Fibroblast of lung (primary cell): ENCODE data around the gene PRRX1. TPM values are rescaled to one million over a fixed set of nuclear protein-coding genes. Genes with fewer than 3 reads are reported as not detected.

Experiments used
- DNase-seq, 2 donors: peaks; one replicate each; pipeline versions ENCODE4 v3.0.0 to v3.0.0-alpha.2; 2010; ENCODE audit warnings: low read depth in 2 of 2
- H2AFZ ChIP-seq: 2 replicates; pipeline ENCODE4 v1.5.1; 2012; ENCODE audit warnings: low read length, control low read depth, inconsistent platforms
- H3K27ac ChIP-seq: 2 replicates; pipeline ENCODE4 v1.5.1; 2011; ENCODE audit warnings: low read length, control low read depth; ENCODE audit not compliant: insufficient read depth
- H3K27me3 ChIP-seq: 2 replicates; pipeline ENCODE4 v1.5.1; 2011; ENCODE audit warnings: mild to moderate bottlenecking, low read length; ENCODE audit not compliant: control insufficient read depth, insufficient read depth
- H3K36me3 ChIP-seq: 2 replicates; pipeline ENCODE4 v1.5.1; 2011; ENCODE audit warnings: low read length; ENCODE audit not compliant: control insufficient read depth, insufficient read depth
- H3K4me1 ChIP-seq: 2 replicates; pipeline ENCODE4 v1.5.1; 2011; ENCODE audit warnings: low read length; ENCODE audit not compliant: control insufficient read depth, insufficient read depth; ENCODE audit errors: extremely low read depth
- H3K4me2 ChIP-seq: 2 replicates; pipeline ENCODE4 v1.5.1; 2011; ENCODE audit warnings: low read length, control low read depth; ENCODE audit not compliant: insufficient read depth; ENCODE audit errors: extremely low read depth
- H3K4me3 ChIP-seq, 4 experiments: fragments of 200-600 bp in 1 of 4; sonication (generic) in 1 of 4; replicated peaks in 1 of 4; 2 replicates each; pipeline ENCODE4 v1.5.1; 2011 to 2016; ENCODE audit warnings: low read length in 4 of 4, low read depth in 3 of 4, mild to moderate bottlenecking in 3 of 4, control low read depth in 2 of 4, inconsistent platforms in 1 of 4, mixed read lengths in 1 of 4; ENCODE audit not compliant: insufficient read depth in 1 of 4; ENCODE audit errors: control extremely low read depth in 1 of 4
- H3K79me2 ChIP-seq: 2 replicates; pipeline ENCODE4 v1.5.1; 2012; ENCODE audit warnings: mild to moderate bottlenecking, low read length, inconsistent platforms; ENCODE audit not compliant: control insufficient read depth, insufficient read depth
- H3K9ac ChIP-seq: 2 replicates; pipeline ENCODE4 v1.5.1; 2011; ENCODE audit warnings: mild to moderate bottlenecking, low read length, control low read depth; ENCODE audit not compliant: insufficient read depth
- H3K9me3 ChIP-seq: 2 replicates; pipeline ENCODE4 v1.5.1; 2012; ENCODE audit warnings: low read depth, low read length; ENCODE audit not compliant: control insufficient read depth, insufficient read depth
- H4K20me1 ChIP-seq: 2 replicates; pipeline ENCODE4 v1.5.1; 2011; ENCODE audit warnings: low read length; ENCODE audit not compliant: control insufficient read depth, insufficient read depth; ENCODE audit errors: extremely low read depth
- CTCF ChIP-seq, 2 donors: IDR thresholded peaks in 1 of 2; conservative IDR thresholded peaks in 1 of 2; 1 replicate in 1 of 2; 2 replicates in 1 of 2; pipeline ENCODE4 v1.5.1; 2011 to 2012; ENCODE audit warnings: low read length in 2 of 2, control low read depth in 1 of 2, inconsistent platforms in 1 of 2, low read depth in 1 of 2, mild to moderate bottlenecking in 1 of 2
- EZH2 ChIP-seq: IDR thresholded peaks from 2 replicates; pipeline ENCODE4 v1.5.1; 2012; ENCODE audit warnings: low read length, control low read depth, mild to moderate bottlenecking; ENCODE audit errors: missing control alignments
- polyA plus RNA-seq, 2 donors: library from polyadenylated mRNA; depleted of rRNA in 1 of 2; stranded (reverse) in 1 of 2; unstranded in 1 of 2; fragments of >200 nt; gene quantifications; 2 replicates each; pipeline ENCODE4 v1.2.1, GENCODE V29; 2011 to 2012; ENCODE audit warnings: missing spikeins in 1 of 2
- total RNA-seq: library from RNA; depleted of rRNA; stranded (reverse); fragments of >200 nt; gene quantifications from 2 replicates; pipeline ENCODE4 v1.2.1, GENCODE V29; 2014

Gene PRRX1
- total and polyA plus RNA-seq, 2 donors (not counting 1 experiment from before 2014, with no cell fraction given): 128 to 349 TPM

GRCh38 chr1:170701962-170702361 lies 38.0 kb downstream of the PRRX1 start:
- Histone ChIP-seq H4K20me1 (no peaks in the 10 kb centered on the region), H3K27me3 (no peaks in the 10 kb centered on the region), H3K36me3 (no peaks in the 10 kb centered on the region), H3K4me3 (no peak overlapping the region), H2AFZ (no peak overlapping the region), H3K9ac (no peak overlapping the region), H3K27ac (no peak overlapping the region), H3K9me3 (no peaks in the 10 kb centered on the region), H3K4me1 (peaks cover 14% of the 10 kb centered on the region), H3K79me2 (peaks cover 82% of the 10 kb centered on the region), H3K4me2 (no peak overlapping the region)
- no peak for DNase-seq
- TF ChIP-seq CTCF (conservative IDR thresholded peaks at IDR 0.05 in 1 of 2, IDR thresholded peaks at IDR 0.05 in 1 of 2; ENCODE audit: low read depth in 1 of 2, low read length in 2 of 2) (no peak), EZH2 (no peak)

GRCh38 chr1:170703591-170703990 lies 39.7 kb downstream of the PRRX1 start:
- peaks cover 11% of the 10 kb centered on the region for H3K4me1 ChIP-seq
- peaks cover 72% of the 10 kb centered on the region for H3K79me2 ChIP-seq
- H3K9me3 ChIP-seq: no peaks in the 10 kb centered on the region
- H3K4me3 ChIP-seq: no peak overlapping the region
- H3K36me3 ChIP-seq: no peaks in the 10 kb centered on the region
- no peak for DNase-seq
- no peak overlapping the region for H2AFZ ChIP-seq
- H3K27ac ChIP-seq: no peak overlapping the region
- no peaks in the 10 kb centered on the region for H4K20me1 ChIP-seq
- TF ChIP-seq CTCF (conservative IDR thresholded peaks at IDR 0.05 in 1 of 2, IDR thresholded peaks at IDR 0.05 in 1 of 2; ENCODE audit: low read depth in 1 of 2, low read length in 2 of 2): no peak
- TF ChIP-seq EZH2: no peak
- H3K27me3 ChIP-seq: no peaks in the 10 kb centered on the region
- H3K9ac ChIP-seq: no peak overlapping the region
- no peak overlapping the region for H3K4me2 ChIP-seq

- peak; percentile 75 to 76 for DNase-seq
These were observed 40.3 kb downstream of the PRRX1 start for GRCh38 chr1:170704256-170704655.

More at GRCh38 chr1:170704256-170704655, 40.3 kb downstream of the PRRX1 start:
- Histone ChIP-seq H3K36me3 (no peaks in the 10 kb centered on the region), H3K27ac (no peak overlapping the region), H3K9ac (no peak overlapping the region), H3K4me2 (no peak overlapping the region), H2AFZ (no peak overlapping the region), H3K27me3 (no peaks in the 10 kb centered on the region), H3K79me2 (peaks cover 73% of the 10 kb centered on the region), H3K9me3 (no peaks in the 10 kb centered on the region), H3K4me1 (peaks cover 15% of the 10 kb centered on the region), H4K20me1 (no peaks in the 10 kb centered on the region), H3K4me3 (no peak overlapping the region)
- no peak for TF ChIP-seq CTCF (conservative IDR thresholded peaks at IDR 0.05 in 1 of 2, IDR thresholded peaks at IDR 0.05 in 1 of 2; ENCODE audit: low read depth in 1 of 2, low read length in 2 of 2)
- TF ChIP-seq EZH2: no peak
